Measurements from ENCODE around the gene GMPR2.

The GMPR2 gene

GRCh38 chr14:24252289-24253124 lies 19.8 kb downstream of the GMPR2 start:
- no peak for DNase-seq (ENCODE audit: low spot score)

GRCh38 chr14:24253936-24254335 lies 21.2 kb downstream of the GMPR2 start:
- DNase-seq (ENCODE audit: low spot score): no peak

GRCh38 chr14:24254630-24255392 lies 22.1 kb downstream of the GMPR2 start:
- no peak for DNase-seq (ENCODE audit: low spot score)

GRCh38 chr14:24255438-24255837 lies 22.7 kb downstream of the GMPR2 start:
- no peak for DNase-seq (ENCODE audit: low spot score)

GRCh38 chr14:24255931-24256711 lies 23.4 kb downstream of the GMPR2 start:
- DNase-seq (ENCODE audit: low spot score): no peak

- DNase-seq (ENCODE audit: low spot score): no peak
Observed at GRCh38 chr14:24256960-24257359, 24.2 kb downstream of the GMPR2 start.

GRCh38 chr14:24258119-24258518 lies 25.4 kb downstream of the GMPR2 start:
- DNase-seq (ENCODE audit: low spot score): no peak

GRCh38 chr14:24258548-24259265 lies 26.0 kb downstream of the GMPR2 start:
- DNase-seq (ENCODE audit: low spot score): no peak

GRCh38 chr14:24259282-24260025 lies 26.7 kb downstream of the GMPR2 start:
- no peak for DNase-seq (ENCODE audit: low spot score)

- no peak for DNase-seq (ENCODE audit: low spot score)
Observed at GRCh38 chr14:24260026-24260779, 27.5 kb downstream of the GMPR2 start.

- DNase-seq (ENCODE audit: low spot score): no peak
Observed at GRCh38 chr14:24260780-24261157, 28.0 kb downstream of the GMPR2 start.

- no peak for DNase-seq (ENCODE audit: low spot score)
Observed at GRCh38 chr14:24261256-24261968, 28.7 kb downstream of the GMPR2 start.

GRCh38 chr14:24261969-24262327 lies 29.2 kb downstream of the GMPR2 start:
- DNase-seq (ENCODE audit: low spot score): no peak

GRCh38 chr14:24262821-24263733 lies 30.3 kb downstream of the GMPR2 start, which contains the start of gene TGM1:
Gene TGM1 (minus strand): TSS chr14:24263177. CDS start chr14:24262352, 825 bp downstream.
- DNase-seq (ENCODE audit: low spot score): no peak

- DNase-seq (ENCODE audit: low spot score): no peak
Observed at GRCh38 chr14:24263848-24264247, 31.1 kb downstream of the GMPR2 start.

- no peak for DNase-seq (ENCODE audit: low spot score)
Observed at GRCh38 chr14:24264298-24264697, 31.6 kb downstream of the GMPR2 start.

- DNase-seq (ENCODE audit: low spot score): no peak
Observed at GRCh38 chr14:24266344-24267244, 33.9 kb downstream of the GMPR2 start.

GRCh38 chr14:24267516-24267915 lies 34.8 kb downstream of the GMPR2 start:
- no peak for DNase-seq (ENCODE audit: low spot score)

Data from cerebellar cortex (tissue), 1 donor.